GM21367 (cell line): ENCODE measurements around the gene FRS2.

Source experiments
- ATAC-seq: cut with Tn5 transposase; IDR thresholded peaks from one replicate; pipeline ENCODE4 v1.9.1; 2021; ENCODE audit not compliant: unreplicated experiment

FRS2 gene

DNA sequence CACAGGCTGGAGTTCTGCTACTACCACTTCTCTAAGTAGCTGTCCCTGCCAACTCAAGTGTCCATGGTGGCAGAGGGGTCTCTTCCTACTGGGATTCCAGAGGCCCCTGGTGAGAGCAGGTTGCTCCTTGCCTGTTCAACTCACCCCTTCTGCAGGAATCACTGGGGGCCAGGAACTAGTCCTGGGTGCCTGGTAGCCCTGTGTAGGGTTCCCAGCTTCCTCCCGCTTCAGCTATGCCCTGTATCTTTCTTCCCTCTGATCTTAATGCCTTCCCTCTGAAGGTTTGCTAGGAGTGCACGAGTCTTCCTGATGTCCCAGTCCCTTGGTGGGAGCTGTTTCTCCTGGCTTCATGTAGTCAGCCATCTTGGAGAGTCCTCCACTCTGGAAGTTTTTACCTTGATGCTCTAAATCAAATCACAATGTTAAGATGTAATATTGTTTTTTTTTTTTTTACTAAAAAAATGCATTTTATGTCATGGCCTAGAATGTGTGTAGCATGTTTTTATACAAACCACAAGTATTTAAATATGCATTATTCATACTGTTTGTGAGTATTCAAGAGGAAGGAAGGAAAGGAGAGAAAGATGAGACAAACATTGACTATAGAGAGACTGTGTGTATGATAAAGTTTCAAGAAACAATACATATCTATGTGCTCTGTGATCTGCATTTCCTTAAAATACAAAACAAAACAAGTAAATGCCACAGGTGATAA lies 54.7 kb downstream of the FRS2 start:
- no peak for ATAC-seq

- ATAC-seq = no peak
These were observed 57.5 kb downstream of the FRS2 start for GRCh38 chr12:69527506-69528272.

DNA sequence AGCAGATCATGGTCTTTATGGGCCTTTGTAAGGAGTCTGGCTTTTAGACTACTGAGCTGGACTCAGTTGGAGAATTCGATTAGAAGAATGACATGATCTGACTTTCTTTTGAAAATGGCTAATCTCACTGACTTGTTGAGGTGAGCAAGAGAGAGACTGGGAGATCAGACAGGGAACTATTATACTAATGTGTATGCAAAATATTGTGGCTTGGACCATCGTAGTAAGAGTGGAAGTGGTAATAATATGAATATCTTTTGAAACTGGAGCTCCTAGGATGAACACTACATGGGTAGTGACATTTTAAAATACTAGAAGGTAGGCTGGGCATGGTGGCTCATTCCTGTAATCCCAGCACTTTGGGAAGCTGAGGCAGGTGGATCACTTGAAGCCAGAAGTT lies 58.8 kb downstream of the FRS2 start:
- no peak for ATAC-seq

- no peak for ATAC-seq
These were observed 63.7 kb downstream of the FRS2 start for GRCh38 chr12:69533844-69534243.

- peak; percentile 87 for ATAC-seq
These were observed 64.2 kb downstream of the FRS2 start for GRCh38 chr12:69534389-69534822.

DNA sequence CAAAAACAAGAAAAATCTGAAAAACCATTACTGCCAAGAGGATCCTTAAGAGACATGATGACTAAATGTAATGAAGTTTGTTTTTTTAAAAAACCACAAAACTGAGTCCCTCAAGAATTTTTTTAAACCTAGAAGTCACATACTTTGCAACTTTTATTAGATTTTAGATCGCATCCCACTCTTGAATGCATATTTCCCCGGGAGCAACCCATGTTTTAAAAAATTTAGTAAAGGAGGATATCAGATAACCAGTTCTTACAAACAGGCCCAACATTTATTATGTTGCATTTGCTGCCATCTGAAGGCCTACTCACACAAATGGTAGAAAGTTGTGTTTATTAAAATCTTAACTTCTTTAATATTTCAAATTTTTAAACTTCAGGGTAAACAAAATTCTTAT lies 70.8 kb downstream of the FRS2 start:
- no peak for ATAC-seq

- ATAC-seq = no peak
These were observed 73.9 kb downstream of the FRS2 start for GRCh38 chr12:69544087-69544486.

DNA sequence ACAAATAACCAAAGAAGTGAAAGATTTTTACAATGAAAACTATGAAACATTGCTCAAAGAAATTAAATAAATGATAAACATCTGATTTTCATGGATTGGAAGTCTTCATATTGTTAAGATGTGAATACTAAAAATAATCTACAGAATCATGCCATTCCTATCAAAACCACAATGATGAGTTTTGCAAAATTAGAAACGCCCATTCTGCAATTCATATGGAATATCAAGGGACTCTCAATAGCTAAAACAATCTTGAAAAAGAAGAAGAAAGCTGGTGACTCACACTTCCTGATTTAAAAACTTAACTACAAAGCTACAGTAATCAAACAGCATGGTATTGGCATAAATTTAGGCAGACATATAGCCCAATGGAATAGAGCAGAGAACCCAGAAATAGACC lies 74.9 kb downstream of the FRS2 start:
- ATAC-seq = no peak

DNA sequence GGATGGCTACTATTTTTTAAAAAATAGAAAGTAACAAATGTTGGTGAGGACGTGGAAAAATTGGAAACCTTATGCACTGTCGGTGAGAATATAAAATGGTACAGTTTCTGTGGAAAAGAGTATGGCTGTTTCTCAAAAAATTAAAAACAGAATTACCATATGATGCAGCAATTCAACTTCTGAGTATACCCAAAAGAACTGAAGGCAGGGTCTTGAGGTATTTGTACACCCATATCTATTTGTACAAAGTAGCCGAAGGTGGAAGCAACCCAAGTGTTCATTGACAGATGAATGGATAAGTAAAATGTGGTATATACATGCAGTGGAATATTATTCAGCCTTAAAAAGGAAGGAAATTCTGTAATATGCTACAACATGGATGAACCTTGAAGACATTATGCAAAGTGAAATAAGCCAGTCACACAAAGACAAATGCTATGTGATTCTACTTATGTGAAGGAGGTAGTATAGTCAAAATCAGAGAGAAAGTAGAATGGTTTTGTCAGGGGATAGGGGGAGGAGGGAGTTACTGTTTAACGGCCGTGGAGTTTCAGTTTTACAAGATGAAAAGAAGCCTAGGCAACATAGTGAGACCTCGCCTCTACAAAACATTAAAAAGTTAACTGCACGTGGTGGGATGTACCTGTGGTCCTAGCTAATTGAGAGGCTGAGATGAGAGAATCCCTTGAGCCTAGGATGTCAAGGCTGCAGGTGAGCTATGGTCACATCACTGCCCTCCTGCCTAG lies 76.7 kb downstream of the FRS2 start:
- no peak for ATAC-seq

- ATAC-seq = no peak
These were observed 78.5 kb downstream of the FRS2 start for GRCh38 chr12:69548687-69549086.

GRCh38 chr12:69550569-69551350 lies 80.6 kb downstream of the FRS2 start:
- no peak for ATAC-seq

DNA sequence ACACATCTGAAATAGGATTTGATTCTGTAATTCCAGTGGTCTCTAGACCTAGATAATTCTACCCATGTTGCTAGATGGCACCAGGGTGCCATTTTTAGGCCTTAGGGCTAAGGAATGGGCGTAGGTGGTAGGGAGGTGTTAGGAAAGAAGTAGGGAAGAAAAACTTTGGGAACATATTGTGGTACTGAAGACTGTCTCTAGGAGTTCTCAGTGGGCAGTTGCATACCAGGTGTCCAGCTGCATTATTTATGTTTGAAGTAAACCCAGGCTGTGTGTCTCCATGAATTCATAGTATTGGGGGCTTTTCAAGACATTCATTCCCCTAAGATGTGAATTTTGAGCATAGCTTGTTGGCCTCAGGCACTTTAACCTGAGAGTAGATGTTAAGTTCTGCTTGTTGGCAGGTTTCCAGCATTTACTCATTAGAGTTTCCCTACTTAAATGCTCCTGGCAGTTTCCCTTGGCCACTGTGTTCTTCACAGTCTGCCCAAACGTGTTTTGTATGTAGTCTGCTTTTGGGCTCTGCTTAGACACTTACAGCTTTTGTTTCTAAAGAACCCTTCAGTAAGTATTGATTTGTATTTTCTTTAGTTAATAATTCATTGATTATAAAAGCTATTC lies 83.5 kb downstream of the FRS2 start:
- ATAC-seq = no peak

GRCh38 chr12:69555461-69555860 lies 85.3 kb downstream of the FRS2 start:
- ATAC-seq = no peak

- no peak for ATAC-seq
These were observed 86.2 kb downstream of the FRS2 start for GRCh38 chr12:69556383-69556782.

GRCh38 chr12:69563166-69563762 lies 93.1 kb downstream of the FRS2 start:
- no peak for ATAC-seq

- ATAC-seq = no peak
These were observed 96.4 kb downstream of the FRS2 start for GRCh38 chr12:69566603-69567002.

DNA sequence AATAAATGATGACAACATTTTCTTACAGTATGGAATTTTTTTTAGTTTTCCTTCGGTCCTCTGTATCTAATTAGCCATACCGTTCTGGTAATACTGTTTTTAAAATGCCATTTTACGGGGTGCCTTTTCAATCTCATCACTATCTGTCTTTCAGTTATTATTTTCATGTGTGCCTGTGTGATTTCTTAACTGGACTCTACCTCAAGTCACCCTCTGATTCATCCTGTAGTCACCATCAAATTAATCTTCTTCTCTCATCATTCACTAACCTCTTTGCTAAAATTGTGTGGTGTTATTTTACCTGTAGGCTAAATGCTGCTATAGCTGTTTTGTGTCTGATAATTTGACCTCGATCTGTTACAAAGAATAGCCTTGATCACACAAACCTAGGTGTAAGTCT lies 99.0 kb downstream of the FRS2 start:
- ATAC-seq = no peak

GRCh38 chr12:69570000-69570516 lies 99.9 kb downstream of the FRS2 start:
- ATAC-seq = no peak

DNA sequence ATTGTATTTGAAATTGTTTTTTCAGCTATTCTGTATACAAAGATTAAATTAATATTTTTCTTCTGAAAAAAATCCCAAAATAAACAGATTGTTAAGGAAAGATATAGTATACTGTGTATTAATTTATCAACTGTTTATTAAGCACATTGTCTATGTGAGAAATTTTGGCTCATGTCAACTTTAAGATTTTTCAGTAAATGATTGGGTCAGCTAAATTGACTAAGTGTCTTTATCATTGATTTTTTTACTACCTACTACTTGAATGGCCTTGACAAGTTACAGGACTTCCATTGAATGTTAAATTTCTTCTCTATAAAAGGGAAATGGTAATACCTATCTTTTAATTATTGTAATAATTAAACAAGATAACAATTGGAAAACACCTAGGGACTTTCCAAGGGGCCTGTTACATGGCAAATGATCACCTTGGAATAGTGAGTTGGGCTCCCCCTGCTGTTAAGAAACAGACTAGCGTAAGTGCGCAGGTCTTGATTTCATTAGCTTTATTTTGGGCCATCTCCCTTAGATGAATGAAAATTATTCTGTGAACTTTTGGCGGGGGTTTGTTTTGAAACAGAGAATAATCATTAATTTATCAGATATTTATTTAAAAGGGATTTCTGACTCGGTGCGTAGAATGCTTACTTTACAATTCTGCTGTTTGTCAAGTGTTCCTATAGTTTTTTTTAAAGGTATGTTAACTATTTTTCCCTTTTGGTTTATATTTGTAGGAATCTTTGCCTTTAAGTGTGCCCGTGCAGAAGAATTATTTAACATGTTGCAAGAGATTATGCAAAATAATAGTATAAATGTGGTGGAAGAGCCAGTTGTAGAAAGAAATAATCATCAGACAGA lies 100.6 kb downstream of the FRS2 start:
- peak; percentile 74 for ATAC-seq
